Lower lobe of right lung (tissue), 2 donors: ENCODE results near the gene PRDX6. TPM values are rescaled to one million over a fixed set of nuclear protein-coding genes. Genes with fewer than 3 reads are reported as not detected.

ENCODE experiments used
- ATAC-seq, 2 donors: fragments of 200-7000 bp; cut with Tn5 transposase; one replicate each; pipeline ENCODE4 v1.9.1; 2020 to 2022; ENCODE audit warnings: mild to moderate bottlenecking in 2 of 2, moderate library complexity in 2 of 2
- DNase-seq: peaks from one replicate; pipeline ENCODE4 v3.0.0-alpha.2; 2020
- H3K27ac ChIP-seq: fragments of 200-600 bp; one replicate; pipeline ENCODE4 v1.8.0; 2022
- H3K27me3 ChIP-seq: fragments of 200-600 bp; one replicate; pipeline ENCODE4 v1.8.0; 2022; ENCODE audit warnings: low read depth
- H3K36me3 ChIP-seq: fragments of 200-600 bp; one replicate; pipeline ENCODE4 v1.8.0; 2022; ENCODE audit warnings: mild to moderate bottlenecking
- H3K4me1 ChIP-seq: fragments of 200-600 bp; one replicate; pipeline ENCODE4 v1.8.0; 2022
- H3K4me3 ChIP-seq: fragments of 200-600 bp; one replicate; pipeline ENCODE4 v1.8.0; 2022; ENCODE audit warnings: mild to moderate bottlenecking
- H3K9me3 ChIP-seq: fragments of 200-600 bp; one replicate; pipeline ENCODE4 v1.8.0; 2022
- intact Hi-C: fragments of 100-400 bp; cut with DNase I; formaldehyde crosslinking; loops from one replicate; pipeline ENCODE4 v1.11.0; 2022
- total RNA-seq: library from RNA; stranded (reverse); fragmentation: NEBNext Ultra II Directional; extraction: Animal tissue kit (Norgen Biotek cat#: 25700); gene quantifications from one replicate; pipeline ENCODE4 v1.2.1, GENCODE V29; 2021
- TF ChIP-seq, protein P1 (sequence below): fragments of 200-600 bp; IDR thresholded peaks from one replicate; pipeline ENCODE4 v1.8.0; 2022; ENCODE audit warnings: antibody characterized with exemption, mild to moderate bottlenecking
- donor health status: DM: no; HTN: yes; CAD: no; lungs with severe emphysema.

The PRDX6 gene
- total RNA-seq, 1 donor from 2014 or later: 187 TPM

DNA sequence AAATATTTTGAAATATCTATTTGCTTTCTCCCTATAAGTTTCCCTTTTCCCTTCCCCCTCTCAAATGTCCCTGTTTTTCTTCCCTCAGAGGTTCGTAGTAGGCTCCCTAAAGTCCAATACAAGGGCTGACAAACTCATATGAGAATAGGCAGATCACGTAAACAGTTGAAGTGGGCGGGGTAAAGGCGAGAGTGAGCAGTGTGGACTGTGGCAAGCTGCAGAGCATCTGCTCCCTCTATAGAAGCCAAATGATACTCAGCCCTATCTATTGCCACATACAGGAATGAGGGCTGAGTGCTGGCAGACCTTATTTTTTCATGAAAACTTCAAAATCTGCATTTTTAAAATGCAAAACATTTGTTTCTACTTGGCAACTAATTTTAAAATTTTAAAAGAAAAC is 26.3 kb downstream of the PRDX6 start:
- Histone ChIP-seq H3K4me1 (no peaks in the 10 kb centered on the region), H3K4me3 (no peak overlapping the region), H3K27ac (no peak overlapping the region), H3K9me3 (no peaks in the 10 kb centered on the region), H3K36me3 (no peaks in the 10 kb centered on the region), H3K27me3 (no peaks in the 10 kb centered on the region)
- DNase-seq (no peak), ATAC-seq (peak in 1 of 2 donors; percentile 41)
- intact Hi-C loops: no loop called here
- TF ChIP-seq, protein P1, sequence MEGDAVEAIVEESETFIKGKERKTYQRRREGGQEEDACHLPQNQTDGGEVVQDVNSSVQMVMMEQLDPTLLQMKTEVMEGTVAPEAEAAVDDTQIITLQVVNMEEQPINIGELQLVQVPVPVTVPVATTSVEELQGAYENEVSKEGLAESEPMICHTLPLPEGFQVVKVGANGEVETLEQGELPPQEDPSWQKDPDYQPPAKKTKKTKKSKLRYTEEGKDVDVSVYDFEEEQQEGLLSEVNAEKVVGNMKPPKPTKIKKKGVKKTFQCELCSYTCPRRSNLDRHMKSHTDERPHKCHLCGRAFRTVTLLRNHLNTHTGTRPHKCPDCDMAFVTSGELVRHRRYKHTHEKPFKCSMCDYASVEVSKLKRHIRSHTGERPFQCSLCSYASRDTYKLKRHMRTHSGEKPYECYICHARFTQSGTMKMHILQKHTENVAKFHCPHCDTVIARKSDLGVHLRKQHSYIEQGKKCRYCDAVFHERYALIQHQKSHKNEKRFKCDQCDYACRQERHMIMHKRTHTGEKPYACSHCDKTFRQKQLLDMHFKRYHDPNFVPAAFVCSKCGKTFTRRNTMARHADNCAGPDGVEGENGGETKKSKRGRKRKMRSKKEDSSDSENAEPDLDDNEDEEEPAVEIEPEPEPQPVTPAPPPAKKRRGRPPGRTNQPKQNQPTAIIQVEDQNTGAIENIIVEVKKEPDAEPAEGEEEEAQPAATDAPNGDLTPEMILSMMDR: no peak

DNA sequence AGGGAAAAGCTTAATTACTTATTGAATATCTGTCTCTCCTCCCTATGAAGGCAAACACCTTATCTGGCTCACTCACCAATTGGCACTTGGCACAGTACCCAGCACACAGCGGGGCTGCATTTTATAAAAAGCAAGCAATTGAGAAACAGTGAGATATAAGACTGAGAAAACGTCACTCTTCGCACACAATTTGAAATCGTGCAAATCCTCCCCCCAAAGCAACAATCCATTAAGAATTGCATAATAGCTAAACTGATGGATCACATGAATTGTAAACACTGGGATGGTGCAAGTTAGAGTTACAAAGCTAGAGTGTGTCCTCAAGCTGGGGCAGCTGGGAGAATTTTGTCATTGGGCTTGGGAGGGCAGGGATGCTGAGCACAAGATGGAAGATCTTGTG is 27.1 kb downstream of the PRDX6 start:
- intact Hi-C loops: no loop called here
- TF ChIP-seq, protein P1: no peak
- Histone ChIP-seq H3K4me3 (no peak overlapping the region), H3K9me3 (no peaks in the 10 kb centered on the region), H3K27ac (peak overlapping the region; percentile 31), H3K27me3 (no peaks in the 10 kb centered on the region), H3K4me1 (no peaks in the 10 kb centered on the region), H3K36me3 (no peaks in the 10 kb centered on the region)
- ATAC-seq (no peak), DNase-seq (no peak)

DNA sequence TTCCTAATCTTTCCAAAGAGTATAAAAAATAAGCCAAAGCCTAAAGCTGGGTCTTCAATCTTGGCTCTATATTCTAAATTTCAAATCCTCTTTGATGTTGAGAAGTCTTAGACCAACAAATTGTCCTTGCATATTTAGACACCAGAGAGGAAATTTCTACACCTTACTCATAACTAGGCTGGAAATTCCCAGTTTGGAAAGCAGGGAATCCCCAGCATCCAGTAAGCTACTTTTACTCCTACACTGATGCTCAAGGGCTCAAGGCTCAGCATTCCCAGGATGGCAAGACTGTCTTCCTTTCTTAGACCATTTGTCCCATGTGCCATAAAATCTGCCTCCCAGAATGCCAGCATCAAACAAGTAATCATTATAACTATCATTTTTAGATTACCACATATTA is 28.3 kb downstream of the PRDX6 start:
- intact Hi-C loops: no loop called here

DNA sequence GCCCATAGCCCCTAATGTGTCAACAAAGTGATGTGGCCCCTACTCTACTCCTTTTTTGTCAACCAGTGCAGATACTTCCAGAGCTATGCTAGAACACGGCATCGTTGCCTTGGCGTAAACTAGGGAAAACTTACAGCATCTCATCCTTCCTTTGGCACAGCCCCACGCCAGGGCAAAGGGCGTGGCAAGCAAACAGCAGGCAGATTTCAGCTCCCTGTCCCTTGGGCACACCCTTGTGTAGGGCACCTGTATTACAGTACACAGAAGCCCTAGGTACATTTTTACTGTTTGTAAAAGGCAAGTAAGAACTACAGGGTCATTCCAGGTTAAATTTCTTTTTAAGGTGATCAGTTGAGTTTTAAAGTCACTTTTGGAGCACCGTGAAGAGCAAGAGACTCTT is 29.3 kb downstream of the PRDX6 start:
- DNase-seq (no peak), ATAC-seq (peak; percentile 57 to 72)
- Histone ChIP-seq H3K9me3 (no peaks in the 10 kb centered on the region), H3K27me3 (no peaks in the 10 kb centered on the region), H3K36me3 (no peaks in the 10 kb centered on the region), H3K4me1 (no peaks in the 10 kb centered on the region), H3K27ac (peak overlapping the region; percentile 60), H3K4me3 (no peak overlapping the region)
- intact Hi-C loops: no loop called here
- TF ChIP-seq, protein P1: no peak

More for the DNA sequence above, 28.3 kb downstream of the PRDX6 start:
- no peaks in the 10 kb centered on the region for H3K27me3 ChIP-seq
- no peaks in the 10 kb centered on the region for H3K36me3 ChIP-seq
- DNase-seq: no peak
- TF ChIP-seq, protein P1: no peak
- no peaks in the 10 kb centered on the region for H3K9me3 ChIP-seq
- H3K27ac ChIP-seq: no peak overlapping the region
- no peak overlapping the region for H3K4me3 ChIP-seq
- no peak for ATAC-seq
- no peaks in the 10 kb centered on the region for H3K4me1 ChIP-seq

DNA sequence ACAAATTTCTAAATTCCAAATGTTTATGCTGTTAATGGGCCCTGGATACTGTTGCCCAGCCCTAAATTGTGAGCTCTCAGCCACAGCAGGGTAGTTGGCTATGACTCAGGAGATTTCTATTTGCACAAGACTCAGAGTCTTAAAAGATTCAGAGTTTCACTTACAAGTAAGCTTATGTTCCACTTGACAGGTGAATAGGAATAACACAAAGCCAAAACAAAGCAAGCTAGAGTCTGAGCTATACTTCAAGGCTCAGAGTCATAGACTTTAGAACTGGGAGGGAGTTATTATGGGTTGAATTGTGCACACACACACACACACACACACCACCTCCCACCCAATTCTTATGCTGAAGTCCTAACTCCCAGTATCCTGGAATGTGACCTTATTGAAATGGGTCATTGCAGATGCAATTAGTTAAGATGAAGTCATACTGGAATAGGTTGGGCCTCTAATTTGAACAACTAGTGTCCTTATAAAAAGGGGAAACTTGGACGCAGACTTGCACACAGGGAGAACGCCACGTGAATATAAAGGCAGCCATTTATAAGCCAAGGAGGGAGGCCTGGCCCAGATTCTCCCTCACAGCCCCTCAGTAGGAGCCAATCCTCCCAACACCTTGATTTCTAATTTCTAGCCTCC is 30.2 kb downstream of the PRDX6 start:
- TF ChIP-seq, protein P1: no peak
- no peaks in the 10 kb centered on the region for H3K27me3 ChIP-seq
- H3K27ac ChIP-seq: peak overlapping the region; percentile 60
- intact Hi-C loops: no loop called here
- no peaks in the 10 kb centered on the region for H3K9me3 ChIP-seq
- H3K4me1 ChIP-seq: no peaks in the 10 kb centered on the region
- no peak for DNase-seq
- H3K36me3 ChIP-seq: no peaks in the 10 kb centered on the region
- peak; percentile 90 to 95 for ATAC-seq
- H3K4me3 ChIP-seq: no peak overlapping the region
